Thoracic aorta (tissue), 2 donors: ENCODE data around the gene NADK2. TPM values are rescaled to one million over a fixed set of nuclear protein-coding genes. Genes with fewer than 3 reads are reported as not detected.

ENCODE experiments used
- ATAC-seq: fragments of 150-250 bp; one replicate; pipeline ENCODE4 v1.8.0; 2017; ENCODE audit warnings: low read depth; ENCODE audit not compliant: insufficient number of reproducible peaks, low FRiP score
- DNase-seq: peaks from one replicate; pipeline ENCODE4 v3.0.0-alpha.2; 2020; ENCODE audit warnings: low spot score
- H3K27ac ChIP-seq, 2 donors: fragments of 200-600 bp; sonication (generic); 1 replicate in 1 of 2; 2 replicates in 1 of 2; pipeline ENCODE4 v1.5.1; 2016; ENCODE audit warnings: mild to moderate bottlenecking in 2 of 2, moderate library complexity in 2 of 2
- H3K27me3 ChIP-seq: fragments of 200-600 bp; sonication (generic); replicated peaks from 2 replicates; pipeline ENCODE4 v1.6.0; 2016; ENCODE audit warnings: mild to moderate bottlenecking; ENCODE audit not compliant: insufficient read depth
- H3K36me3 ChIP-seq: fragments of 200-600 bp; sonication (generic); one replicate; pipeline ENCODE4 v1.5.1; 2016
- H3K4me1 ChIP-seq, 2 donors: fragments of 200-600 bp; sonication (generic); 1 replicate in 1 of 2; 2 replicates in 1 of 2; pipeline versions ENCODE4 v1.5.1 to v1.6.0; 2016; ENCODE audit warnings: low read depth in 2 of 2, mild to moderate bottlenecking in 1 of 2; ENCODE audit not compliant: control insufficient read depth in 1 of 2
- H3K4me3 ChIP-seq: fragments of 200-600 bp; sonication (generic); 2 replicates; pipeline ENCODE4 v1.5.1; 2016; ENCODE audit warnings: mild to moderate bottlenecking
- H3K9me3 ChIP-seq: fragments of 200-600 bp; sonication (generic); 2 replicates; pipeline ENCODE4 v1.5.1; 2016
- CTCF ChIP-seq: fragments of 200-600 bp; sonication (generic); IDR thresholded peaks from one replicate; pipeline ENCODE4 v1.5.1; 2019; ENCODE audit warnings: antibody characterized with exemption
- total RNA-seq, 2 donors: library from RNA; depleted of rRNA; stranded (reverse); fragments of >200 nt; gene quantifications; one replicate each; pipeline versions ENCODE4 v1.1.0 to v1.2.3, GENCODE V29; 2016

Gene NADK2
- total RNA-seq, 2 donors from 2014 or later: 16.2 to 31.5 TPM

- peak overlapping the region; percentile 21 to 94 for H3K27ac ChIP-seq
- DNase-seq (no peak), ATAC-seq (no peak)
- peaks cover 27 to 50% of the 10 kb centered on the region in 2 donors for H3K4me1 ChIP-seq
- H3K27me3 ChIP-seq: no peaks in the 10 kb centered on the region
- H3K36me3 ChIP-seq: no peaks in the 10 kb centered on the region
- peak overlapping the region; percentile 95 for H3K4me3 ChIP-seq
- TF ChIP-seq CTCF: no peak
- H3K9me3 ChIP-seq: no peaks in the 10 kb centered on the region
Observed at GRCh38 chr5:36239370-36240293, 2.1 kb downstream of the NADK2 start.

DNA sequence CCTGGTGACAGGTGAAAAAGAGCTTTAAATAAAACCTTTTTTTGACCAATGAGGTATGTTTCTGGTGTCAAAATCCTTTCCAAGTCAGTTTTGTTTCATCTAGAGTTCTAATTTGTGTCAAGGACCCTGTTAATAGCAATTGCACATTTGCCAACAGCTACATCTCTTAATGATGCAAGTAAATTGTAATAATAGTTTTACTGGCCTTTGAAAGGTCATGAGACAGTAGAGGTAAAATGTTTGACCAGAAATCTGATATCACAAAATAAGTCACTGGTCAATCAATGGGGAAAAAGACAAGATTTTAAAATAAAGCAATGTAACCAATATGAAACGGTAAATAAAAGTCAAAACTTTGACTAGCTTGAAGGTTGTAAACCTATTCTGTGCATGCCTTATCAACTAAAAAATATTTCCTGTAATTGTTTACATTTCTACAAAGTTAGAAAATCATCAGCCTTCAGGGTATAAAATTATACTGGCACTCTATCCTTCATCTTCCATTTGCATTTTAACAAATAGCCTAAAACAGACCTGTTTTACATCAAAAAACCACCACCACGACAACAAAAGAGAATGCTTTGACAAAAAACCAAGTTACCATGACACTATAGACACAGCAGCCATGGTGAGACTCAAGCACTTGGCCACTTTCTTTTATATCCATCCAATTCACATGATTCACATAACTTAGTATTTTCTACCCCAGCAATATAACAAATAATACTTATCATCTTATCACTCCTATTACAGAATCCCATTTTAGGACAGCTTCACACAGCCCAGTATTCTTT is 3.0 kb downstream of the NADK2 start:
- TF ChIP-seq CTCF: no peak
- Histone ChIP-seq H3K4me3 (peak overlapping the region; percentile 95), H3K4me1 (peaks cover 27 to 50% of the 10 kb centered on the region in 2 donors), H3K9me3 (no peaks in the 10 kb centered on the region), H3K27ac (peak overlapping the region; percentile 21 to 94), H3K36me3 (no peaks in the 10 kb centered on the region), H3K27me3 (no peaks in the 10 kb centered on the region)
- no peak for DNase-seq
- ATAC-seq: no peak

DNA sequence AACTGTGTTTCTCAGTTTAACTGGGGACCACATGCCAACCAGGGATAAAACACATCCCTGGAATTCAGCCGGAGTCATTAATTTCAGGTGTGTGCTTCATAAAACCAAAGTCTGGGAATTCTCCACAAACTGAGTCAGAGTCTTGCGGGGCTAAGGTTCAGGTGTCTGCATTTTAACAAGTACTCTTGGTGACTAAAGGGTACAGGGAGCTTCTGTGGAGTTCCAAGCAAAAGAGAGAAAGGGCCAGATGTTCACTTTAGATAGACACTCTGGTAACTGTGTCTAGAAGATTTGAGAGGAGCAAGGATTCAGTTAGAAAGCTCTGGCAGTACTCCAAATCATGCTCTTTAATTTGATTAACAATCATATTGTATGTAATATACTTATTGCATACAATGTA is 4.0 kb downstream of the NADK2 start:
- H3K4me1 ChIP-seq: peaks cover 26 to 46% of the 10 kb centered on the region in 2 donors
- H3K27ac ChIP-seq: no peak overlapping the region
- DNase-seq: no peak
- no peaks in the 10 kb centered on the region for H3K36me3 ChIP-seq
- no peak overlapping the region for H3K4me3 ChIP-seq
- no peaks in the 10 kb centered on the region for H3K9me3 ChIP-seq
- no peak for ATAC-seq
- H3K27me3 ChIP-seq: no peaks in the 10 kb centered on the region
- TF ChIP-seq CTCF: no peak

DNA sequence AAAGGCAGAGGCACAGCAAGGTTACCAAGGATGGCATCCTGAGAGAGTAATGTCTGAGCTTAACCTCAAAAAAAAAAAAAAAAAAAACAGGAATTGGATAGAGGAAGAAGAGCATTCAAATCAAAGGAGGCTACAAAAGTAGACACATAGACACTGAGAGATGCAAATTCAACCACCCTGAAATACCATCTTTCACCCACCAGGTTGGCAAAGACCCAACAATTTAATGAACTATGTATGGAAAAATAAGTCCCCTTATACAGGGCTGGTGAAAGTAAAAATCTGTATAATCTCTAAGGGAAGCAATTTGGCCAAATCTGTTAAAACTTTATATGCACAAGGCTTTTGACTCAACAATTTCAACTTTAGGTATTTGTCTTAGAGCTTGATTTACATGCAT is 4.9 kb downstream of the NADK2 start:
- Histone ChIP-seq H3K9me3 (no peaks in the 10 kb centered on the region), H3K4me1 (peaks cover 23 to 40% of the 10 kb centered on the region in 2 donors), H3K4me3 (no peak overlapping the region), H3K36me3 (no peaks in the 10 kb centered on the region), H3K27ac (no peak overlapping the region), H3K27me3 (no peaks in the 10 kb centered on the region)
- DNase-seq (no peak), ATAC-seq (no peak)
- TF ChIP-seq CTCF: no peak

GRCh38 chr5:36232533-36232932 is 9.2 kb downstream of the NADK2 start:
- Histone ChIP-seq H3K4me1 (peaks cover 0 to 15% of the 10 kb centered on the region in 2 donors), H3K4me3 (no peak overlapping the region), H3K27me3 (no peaks in the 10 kb centered on the region), H3K36me3 (no peaks in the 10 kb centered on the region), H3K27ac (no peak overlapping the region), H3K9me3 (no peaks in the 10 kb centered on the region)
- DNase-seq (no peak), ATAC-seq (no peak)
- TF ChIP-seq CTCF: no peak
